HEK293T (cell line): ENCODE data around the gene CAMSAP1.

Experiments
- CTCF ChIA-PET: fragments of 350-600 bp; formaldehyde crosslinking; extraction: SDS; loops from one replicate; lab custom pipeline; 2021; ENCODE audit warnings: antibody characterized with exemption, inconsistent platforms; lab: Yijun Ruan, JAX
- POLR2A ChIA-PET: fragments of 350-600 bp; formaldehyde crosslinking; extraction: SDS; loops from one replicate; lab custom pipeline; 2020; ENCODE audit warnings: antibody characterized with exemption, inconsistent platforms; lab: Yijun Ruan, JAX
- DNase-seq: peaks from one replicate; pipeline ENCODE4 v3.0.0; 2012; ENCODE audit warnings: mixed read lengths; ENCODE audit errors: extremely low spot score
- ARNT ChIP-seq: fragments of 450-650 bp; IDR thresholded peaks from 2 replicates; pipeline ENCODE4 v1.6.1; 2017; ENCODE audit warnings: mild to moderate bottlenecking
- BHLHE40 ChIP-seq: fragments of 450-650 bp; IDR thresholded peaks from 2 replicates; pipeline ENCODE4 v1.6.1; 2016; ENCODE audit warnings: mild to moderate bottlenecking, moderate library complexity, borderline replicate concordance
- CTBP1 ChIP-seq: fragments of 450-650 bp; IDR thresholded peaks from 2 replicates; pipeline ENCODE4 v1.6.1; 2016; ENCODE audit warnings: borderline replicate concordance
- ELF4 ChIP-seq: fragments of 450-650 bp; IDR thresholded peaks from 2 replicates; pipeline ENCODE4 v1.6.1; 2017; ENCODE audit warnings: antibody characterized with exemption
- FOXA1 ChIP-seq: fragments of 450-650 bp; IDR thresholded peaks from 2 replicates; pipeline ENCODE4 v1.6.1; 2016; ENCODE audit warnings: mild to moderate bottlenecking
- FOXK2 ChIP-seq: fragments of 450-650 bp; IDR thresholded peaks from 2 replicates; pipeline ENCODE4 v1.6.1; 2016; ENCODE audit warnings: mild to moderate bottlenecking
- FOXM1 ChIP-seq: fragments of 450-650 bp; IDR thresholded peaks from 2 replicates; pipeline ENCODE4 v1.6.1; 2017; ENCODE audit warnings: mild to moderate bottlenecking, borderline replicate concordance
- HDGF ChIP-seq: fragments of 450-650 bp; IDR thresholded peaks from 2 replicates; pipeline ENCODE4 v1.6.1; 2017; ENCODE audit warnings: antibody characterized with exemption, borderline replicate concordance
- L3MBTL2 ChIP-seq: fragments of 450-650 bp; conservative IDR thresholded peaks from 2 replicates; pipeline ENCODE4 v1.6.1; 2016; ENCODE audit warnings: mild to moderate bottlenecking
- LEF1 ChIP-seq: fragments of 450-650 bp; IDR thresholded peaks from 2 replicates; pipeline ENCODE4 v1.6.1; 2017; ENCODE audit warnings: mild to moderate bottlenecking, borderline replicate concordance
- NFRKB ChIP-seq: fragments of 450-650 bp; IDR thresholded peaks from 2 replicates; pipeline ENCODE4 v1.6.1; 2016; ENCODE audit warnings: mild to moderate bottlenecking, moderate library complexity
- PKNOX1 ChIP-seq: fragments of 450-650 bp; IDR thresholded peaks from 2 replicates; pipeline ENCODE4 v1.6.1; 2016
- SP1 ChIP-seq: fragments of 450-650 bp; IDR thresholded peaks from 2 replicates; pipeline ENCODE4 v1.6.1; 2017
- SUZ12 ChIP-seq: fragments of 450-650 bp; IDR thresholded peaks from 2 replicates; pipeline ENCODE4 v1.6.1; 2016; ENCODE audit warnings: mild to moderate bottlenecking
- TARDBP ChIP-seq: fragments of 450-650 bp; IDR thresholded peaks from 2 replicates; pipeline ENCODE4 v1.6.1; 2016
- ZNF384 ChIP-seq: fragments of 450-650 bp; IDR thresholded peaks from 2 replicates; pipeline ENCODE4 v1.6.1; 2016

Gene CAMSAP1

GRCh38 chr9:135771401-135772051, 135.8 kb downstream of the CAMSAP1 start:
- POLR2A ChIA-PET, result no interaction called here

GRCh38 chr9:135770771-135771170, 136.6 kb downstream of the CAMSAP1 start:
- CTCF ChIA-PET, result no interaction called here
- DNase-seq, result no peak
- POLR2A ChIA-PET, result no interaction called here
- TF ChIP-seq FOXA1 (no peak), TARDBP (no peak), ELF4 (no peak), SUZ12 (no peak), BHLHE40 (no peak), HDGF (no peak), L3MBTL2 (no peak), ARNT (no peak), NFRKB (no peak), CTBP1 (no peak), FOXK2 (no peak), SP1 (no peak), ZNF384 (no peak)

More at GRCh38 chr9:135771401-135772051, 135.8 kb downstream of the CAMSAP1 start:
- TF ChIP-seq BHLHE40 (no peak), FOXA1 (no peak), HDGF (no peak)
- no peak for DNase-seq
- CTCF ChIA-PET, result no interaction called here

- TF ChIP-seq FOXM1 (no peak), PKNOX1 (no peak), ELF4 (no peak), ARNT (no peak), BHLHE40 (no peak), L3MBTL2 (no peak), FOXA1 (no peak), CTBP1 (no peak), NFRKB (no peak), LEF1 (no peak)
- no peak for DNase-seq
- ChIA-PET POLR2A (no interaction called here), CTCF (no interaction called here)
Observed at GRCh38 chr9:135770203-135770535, 137.2 kb downstream of the CAMSAP1 start.

- POLR2A ChIA-PET, result no interaction called here
- DNase-seq, result no peak
- CTCF ChIA-PET, result no interaction called here
- TF ChIP-seq ZNF384, result no peak
- no peak for TF ChIP-seq NFRKB
- no peak for TF ChIP-seq LEF1
- TF ChIP-seq BHLHE40, result no peak
- no peak for TF ChIP-seq TARDBP
- TF ChIP-seq HDGF, result no peak
- no peak for TF ChIP-seq FOXK2
- TF ChIP-seq L3MBTL2, result no peak
- TF ChIP-seq FOXM1, result no peak
- no peak for TF ChIP-seq ARNT
- TF ChIP-seq SUZ12, result no peak
Observed at GRCh38 chr9:135769489-135770202, 137.7 kb downstream of the CAMSAP1 start.

GRCh38 chr9:135768516-135769218, 138.7 kb downstream of the CAMSAP1 start:
- POLR2A ChIA-PET, result no interaction called here
- CTCF ChIA-PET, result no interaction called here

GRCh38 chr9:135766707-135767106, 140.6 kb downstream of the CAMSAP1 start:
- no peak for DNase-seq
- CTCF ChIA-PET, result no interaction called here
- TF ChIP-seq HDGF, result no peak
- no peak for TF ChIP-seq FOXK2
- no peak for TF ChIP-seq BHLHE40
- TF ChIP-seq SP1, result no peak
- no peak for TF ChIP-seq FOXM1
- TF ChIP-seq LEF1, result no peak
- no peak for TF ChIP-seq PKNOX1
- TF ChIP-seq ELF4, result no peak
- TF ChIP-seq L3MBTL2, result no peak
- TF ChIP-seq FOXA1, result no peak
- TF ChIP-seq CTBP1, result no peak
- no peak for TF ChIP-seq ZNF384
- no peak for TF ChIP-seq TARDBP
- TF ChIP-seq ARNT, result no peak
- no peak for TF ChIP-seq SUZ12
- no peak for TF ChIP-seq NFRKB
- POLR2A ChIA-PET, result no interaction called here

More at GRCh38 chr9:135768516-135769218, 138.7 kb downstream of the CAMSAP1 start:
- TF ChIP-seq SUZ12 (no peak), FOXK2 (no peak), BHLHE40 (no peak), L3MBTL2 (no peak), LEF1 (no peak), FOXA1 (no peak), NFRKB (no peak), ARNT (no peak), FOXM1 (no peak), CTBP1 (no peak), PKNOX1 (no peak), ZNF384 (no peak), HDGF (no peak), TARDBP (no peak), ELF4 (no peak), SP1 (no peak)
- DNase-seq, result no peak
